Neural progenitor cell (in vitro differentiated cells): ENCODE results near the gene SPRY2. TPM values are rescaled to one million over a fixed set of nuclear protein-coding genes. Genes with fewer than 3 reads are reported as not detected.

ENCODE experiments used
- DNase-seq: peaks from one replicate; pipeline ENCODE4 v3.0.0-alpha.2; 2016; ENCODE audit warnings: low spot score
- H2AFZ ChIP-seq: fragments of 200-600 bp; sonication (generic); replicated peaks from 2 replicates; pipeline ENCODE4 v1.6.1; 2016; ENCODE audit warnings: antibody characterized with exemption
- H3F3A ChIP-seq: fragments of 200-600 bp; sonication (generic); 2 replicates; pipeline ENCODE4 v1.6.1; 2016; ENCODE audit warnings: antibody characterized with exemption, low read depth
- H3K27ac ChIP-seq: fragments of 200-600 bp; sonication (generic); 2 replicates; pipeline ENCODE4 v1.5.1; 2016; ENCODE audit warnings: mild to moderate bottlenecking
- H3K27me3 ChIP-seq: fragments of 200-600 bp; sonication (generic); 2 replicates; pipeline ENCODE4 v1.6.1; 2016; ENCODE audit warnings: mild to moderate bottlenecking, moderate library complexity
- H3K36me3 ChIP-seq: fragments of 200-600 bp; sonication (generic); 2 replicates; pipeline ENCODE4 v1.5.1; 2016
- H3K4me1 ChIP-seq: fragments of 200-600 bp; sonication (generic); 2 replicates; pipeline ENCODE4 v1.6.1; 2016; ENCODE audit warnings: mixed run types
- H3K4me2 ChIP-seq: fragments of 200-600 bp; sonication (generic); 2 replicates; pipeline ENCODE4 v1.6.1; 2016
- H3K4me3 ChIP-seq: fragments of 200-600 bp; sonication (generic); 2 replicates; pipeline ENCODE4 v1.5.1; 2016
- H3K79me2 ChIP-seq: fragments of 200-600 bp; sonication (generic); 2 replicates; pipeline ENCODE4 v1.6.1; 2016; ENCODE audit warnings: low read depth
- H3K9ac ChIP-seq: fragments of 200-600 bp; sonication (generic); 2 replicates; pipeline ENCODE4 v1.6.1; 2016
- H3K9me3 ChIP-seq: fragments of 200-600 bp; sonication (generic); 2 replicates; pipeline ENCODE4 v1.5.1; 2016; ENCODE audit warnings: low read depth
- H4K20me1 ChIP-seq: fragments of 200-600 bp; sonication (generic); 2 replicates; pipeline ENCODE4 v1.6.1; 2016; ENCODE audit warnings: low read depth
- H3K27ac Mint-ChIP-seq: 3 replicates; pipeline ENCODE4 v1.8.0; 2021; ENCODE audit warnings: mixed read lengths
- H3K27me3 Mint-ChIP-seq: 2 replicates; pipeline ENCODE4 v1.8.0; 2022; ENCODE audit warnings: low read depth, mild to moderate bottlenecking, inconsistent platforms, moderate library complexity, mixed read lengths; ENCODE audit not compliant: insufficient read depth
- H3K36me3 Mint-ChIP-seq: 3 replicates; pipeline ENCODE4 v1.8.0; 2021; ENCODE audit warnings: mixed read lengths
- H3K4me1 Mint-ChIP-seq: 3 replicates; pipeline ENCODE4 v1.8.0; 2021; ENCODE audit warnings: mixed read lengths
- H3K4me3 Mint-ChIP-seq: 3 replicates; pipeline ENCODE4 v1.8.0; 2021; ENCODE audit warnings: mild to moderate bottlenecking, moderate library complexity, mixed read lengths
- H3K9me3 Mint-ChIP-seq: 3 replicates; pipeline ENCODE4 v1.8.0; 2020; ENCODE audit warnings: mixed read lengths
- CTCF ChIP-seq: fragments of 200-600 bp; sonication (generic); IDR thresholded peaks from 2 replicates; pipeline ENCODE4 v1.5.1; 2017; ENCODE audit warnings: antibody characterized with exemption, mild to moderate bottlenecking
- EZH2 ChIP-seq: fragments of 200-600 bp; sonication (generic); IDR thresholded peaks from 2 replicates; pipeline ENCODE4 v1.6.1; 2017; ENCODE audit warnings: antibody characterized with exemption, mild to moderate bottlenecking, moderate library complexity
- EZH2phosphoT487 ChIP-seq: fragments of 200-600 bp; sonication (generic); IDR thresholded peaks from 2 replicates; pipeline ENCODE4 v1.6.1; 2017; ENCODE audit warnings: antibody characterized with exemption
- total RNA-seq: library from RNA; depleted of rRNA; stranded (reverse); fragments of >200 nt; gene quantifications from 2 replicates; pipeline ENCODE4 v1.2.3, GENCODE V29; 2015; ENCODE audit warnings: low replicate concordance

Gene SPRY2
- total RNA-seq, 1 donor from 2014 or later, result 17.2 TPM

GRCh38 chr13:80339912-80340650 is 845 bp downstream of the SPRY2 start:
- peaks cover 2% of the 10 kb centered on the region for H3K27me3 Mint-ChIP-seq
- no peaks in the 10 kb centered on the region for H3K9me3 ChIP-seq
- TF ChIP-seq CTCF (no peak), EZH2phosphoT487 (no peak), EZH2 (no peak)
- H3K36me3 ChIP-seq, result no peaks in the 10 kb centered on the region
- H3K4me3 ChIP-seq, result peak overlapping the region; percentile 96
- peaks cover 20% of the 10 kb centered on the region for H3K36me3 Mint-ChIP-seq
- peaks cover 57% of the 10 kb centered on the region for H3K79me2 ChIP-seq
- H3K27ac Mint-ChIP-seq, result peak overlapping the region; percentile 100
- H4K20me1 ChIP-seq, result peaks cover 48% of the 10 kb centered on the region
- H3F3A ChIP-seq, result peaks cover 36% of the 10 kb centered on the region
- no peak overlapping the region for H3K4me3 Mint-ChIP-seq
- H3K9me3 Mint-ChIP-seq, result peaks cover 3% of the 10 kb centered on the region
- H3K27ac ChIP-seq, result peak overlapping the region; percentile 98
- H3K4me1 Mint-ChIP-seq, result peaks cover 34% of the 10 kb centered on the region
- H3K9ac ChIP-seq, result peak overlapping the region; percentile 81
- peaks cover 17% of the 10 kb centered on the region for H3K27me3 ChIP-seq
- H3K4me2 ChIP-seq, result peak overlapping the region; percentile 80
- DNase-seq, result peak; percentile 60
- peaks cover 19% of the 10 kb centered on the region for H3K4me1 ChIP-seq
- H2AFZ ChIP-seq, result no peak overlapping the region

- Histone ChIP-seq H3K27ac (peak overlapping the region; percentile 98), H3K27me3 (peaks cover 16% of the 10 kb centered on the region), H3K9ac (peak overlapping the region; percentile 81), H3K4me1 (peaks cover 19% of the 10 kb centered on the region), H3F3A (peaks cover 36% of the 10 kb centered on the region), H3K4me2 (peak overlapping the region; percentile 80), H4K20me1 (peaks cover 49% of the 10 kb centered on the region), H3K36me3 (no peaks in the 10 kb centered on the region), H2AFZ (no peak overlapping the region), H3K4me3 (peak overlapping the region; percentile 96), H3K79me2 (peaks cover 62% of the 10 kb centered on the region), H3K9me3 (no peaks in the 10 kb centered on the region)
- Mint-ChIP-seq H3K4me3 (no peak overlapping the region), H3K36me3 (peaks cover 23% of the 10 kb centered on the region), H3K9me3 (peaks cover 3% of the 10 kb centered on the region), H3K27ac (no peak overlapping the region), H3K27me3 (peaks cover 1% of the 10 kb centered on the region), H3K4me1 (peaks cover 35% of the 10 kb centered on the region)
- DNase-seq, result peak; percentile 65
- TF ChIP-seq EZH2 (no peak), CTCF (no peak), EZH2phosphoT487 (no peak)
Observed at GRCh38 chr13:80339563-80339911, 1.4 kb downstream of the SPRY2 start.

GRCh38 chr13:80338781-80339562 is 2.0 kb downstream of the SPRY2 start:
- no peaks in the 10 kb centered on the region for H3K36me3 ChIP-seq
- Mint-ChIP-seq H3K27me3 (no peaks in the 10 kb centered on the region), H3K4me3 (no peak overlapping the region), H3K36me3 (peaks cover 25% of the 10 kb centered on the region), H3K4me1 (peaks cover 37% of the 10 kb centered on the region), H3K9me3 (peaks cover 3% of the 10 kb centered on the region), H3K27ac (no peak overlapping the region)
- DNase-seq, result peak; percentile 90
- H3K79me2 ChIP-seq, result peaks cover 68% of the 10 kb centered on the region
- H3K9me3 ChIP-seq, result no peaks in the 10 kb centered on the region
- H3F3A ChIP-seq, result peaks cover 36% of the 10 kb centered on the region
- H3K9ac ChIP-seq, result peak overlapping the region; percentile 81
- H3K4me2 ChIP-seq, result peak overlapping the region; percentile 80
- peak overlapping the region; percentile 50 for H3K27ac ChIP-seq
- no peak overlapping the region for H2AFZ ChIP-seq
- H4K20me1 ChIP-seq, result peaks cover 49% of the 10 kb centered on the region
- peak; percentile 10 for TF ChIP-seq CTCF
- TF ChIP-seq EZH2, result no peak
- H3K4me3 ChIP-seq, result peak overlapping the region; percentile 96
- H3K4me1 ChIP-seq, result peaks cover 19% of the 10 kb centered on the region
- H3K27me3 ChIP-seq, result peaks cover 11% of the 10 kb centered on the region
